UCSD-AML1 (cell line): ENCODE results near the gene CA4.

Experiments
- DNase-seq: peaks from one replicate; lab custom pipeline; 2025; ENCODE audit not compliant: unreplicated experiment; lab: John Stamatoyannopoulos, UW

Gene CA4

DNA sequence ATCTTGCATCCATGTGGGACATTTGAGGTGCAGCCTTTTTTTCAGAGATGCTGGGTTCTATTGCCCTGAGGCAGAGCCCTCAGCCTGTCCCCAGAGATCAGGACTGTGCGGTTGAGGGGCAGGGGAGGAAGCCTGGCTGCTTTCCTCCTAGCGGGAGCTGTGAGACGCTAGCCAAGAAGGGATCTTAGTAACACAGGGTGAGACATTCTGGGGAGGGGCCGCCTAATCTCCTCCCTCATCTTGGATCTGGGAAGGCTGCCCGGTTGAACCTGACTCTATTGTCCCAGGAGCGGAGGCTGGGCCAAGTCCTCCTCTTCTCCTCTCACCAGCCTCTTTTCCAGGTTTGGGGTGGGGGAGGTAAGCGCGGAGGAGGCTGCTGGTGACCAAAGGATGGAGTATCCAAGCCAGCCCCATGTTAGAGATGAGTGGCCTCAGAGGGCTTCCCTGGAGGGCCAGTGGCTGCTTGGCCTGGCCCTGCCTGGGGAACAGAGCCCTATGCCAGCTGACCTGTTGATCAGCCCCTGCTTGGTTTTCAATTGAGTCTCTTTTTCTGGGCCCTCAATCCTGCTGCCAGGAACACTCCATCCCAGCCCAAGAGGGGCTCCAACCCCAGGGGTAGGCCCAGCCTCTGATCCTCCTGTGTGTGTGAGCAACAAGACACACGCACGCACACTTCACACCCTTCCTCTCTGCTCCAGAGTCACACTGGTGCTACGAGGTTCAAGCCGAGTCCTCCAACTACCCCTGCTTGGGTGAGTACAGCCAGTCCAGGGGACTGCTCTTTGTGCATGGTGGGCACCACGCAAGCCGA, 5.0 kb downstream of the CA4 start:
- DNase-seq, result peak; percentile 25

DNA sequence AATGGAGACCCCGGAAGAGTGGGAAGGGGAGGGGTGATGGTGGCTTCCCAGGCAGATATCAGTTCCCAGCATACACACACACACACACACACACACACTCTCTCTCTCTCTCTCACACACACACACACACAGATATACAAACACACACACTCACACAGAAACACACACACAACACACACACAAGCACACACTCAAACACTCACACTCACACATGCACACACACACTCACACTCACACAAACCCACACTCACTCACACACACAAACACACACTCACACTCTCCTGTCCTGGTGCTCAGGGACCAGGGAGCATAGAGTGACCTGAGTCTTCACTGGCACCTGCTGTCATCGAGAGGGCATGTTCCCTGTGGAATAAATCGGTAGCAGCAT, 5.6 kb downstream of the CA4 start:
- no peak for DNase-seq

DNA sequence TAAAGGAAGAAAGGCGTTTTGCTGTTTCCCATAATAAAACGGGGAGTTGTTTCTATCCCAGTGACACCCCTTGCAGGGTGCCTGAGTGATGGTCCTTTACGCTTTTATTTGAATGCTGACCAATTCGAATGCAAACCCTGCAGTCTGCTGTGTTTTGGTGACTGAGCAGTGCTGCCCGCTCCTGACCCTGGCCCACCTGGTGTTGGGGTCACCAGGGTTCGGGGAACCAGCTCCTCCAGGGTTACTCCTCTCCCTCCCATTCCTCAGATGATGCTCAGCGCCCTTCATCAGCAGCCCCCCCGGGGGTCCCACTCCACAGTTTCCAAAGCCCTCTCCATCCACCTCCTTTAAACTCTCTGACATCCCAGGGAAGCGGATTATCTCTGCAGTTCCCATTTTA, 6.0 kb downstream of the CA4 start:
- no peak for DNase-seq

DNA sequence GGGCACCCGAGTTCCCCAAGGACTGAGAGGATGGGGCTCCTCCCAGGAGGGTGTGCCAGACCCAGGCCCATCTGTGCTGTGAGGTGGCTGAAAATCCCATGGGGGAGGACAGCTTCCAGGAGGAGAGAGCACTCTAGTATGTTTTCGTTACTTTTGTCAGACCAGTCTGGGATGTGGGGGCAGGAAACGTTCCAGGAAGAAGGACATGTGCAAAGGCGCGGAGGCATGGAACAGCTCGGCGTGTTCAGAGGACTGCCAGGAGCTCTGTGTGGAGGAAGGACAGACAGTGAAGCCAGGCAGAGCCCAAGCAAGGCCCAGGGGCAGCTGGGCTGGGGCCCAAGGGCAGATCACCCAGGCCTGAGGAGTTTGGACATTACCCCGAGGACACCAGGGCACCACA, 7.0 kb downstream of the CA4 start:
- no peak for DNase-seq

- DNase-seq, result no peak
These were observed 7.8 kb downstream of the CA4 start for GRCh38 chr17:60157487-60158040.

- no peak for DNase-seq
These were observed 9.1 kb downstream of the CA4 start for GRCh38 chr17:60158751-60159478.

DNA sequence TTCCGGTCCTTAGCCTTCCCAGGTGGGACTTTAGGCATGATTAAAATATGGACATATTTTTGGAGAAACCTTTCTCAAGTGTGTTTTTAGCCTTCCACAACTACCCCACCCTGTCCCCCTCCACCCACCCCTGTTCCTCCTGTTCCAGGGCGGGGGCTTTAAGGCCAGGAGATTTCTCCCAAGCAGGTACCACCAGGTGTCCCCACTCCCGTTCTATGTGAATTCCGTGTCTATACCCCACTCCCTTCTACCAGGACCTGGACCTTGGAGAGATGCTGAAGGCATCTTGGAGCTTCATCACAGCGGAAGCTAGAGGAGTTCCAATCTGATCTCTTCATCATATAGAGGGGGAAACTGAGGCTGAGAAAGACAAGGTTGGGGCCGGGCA, 9.7 kb downstream of the CA4 start:
- no peak for DNase-seq

GRCh38 chr17:60160829-60161501, 11.2 kb downstream of the CA4 start:
- DNase-seq, result peak; percentile 28

GRCh38 chr17:60161598-60162330, 12.0 kb downstream of the CA4 start:
- peak; percentile 80 for DNase-seq

DNA sequence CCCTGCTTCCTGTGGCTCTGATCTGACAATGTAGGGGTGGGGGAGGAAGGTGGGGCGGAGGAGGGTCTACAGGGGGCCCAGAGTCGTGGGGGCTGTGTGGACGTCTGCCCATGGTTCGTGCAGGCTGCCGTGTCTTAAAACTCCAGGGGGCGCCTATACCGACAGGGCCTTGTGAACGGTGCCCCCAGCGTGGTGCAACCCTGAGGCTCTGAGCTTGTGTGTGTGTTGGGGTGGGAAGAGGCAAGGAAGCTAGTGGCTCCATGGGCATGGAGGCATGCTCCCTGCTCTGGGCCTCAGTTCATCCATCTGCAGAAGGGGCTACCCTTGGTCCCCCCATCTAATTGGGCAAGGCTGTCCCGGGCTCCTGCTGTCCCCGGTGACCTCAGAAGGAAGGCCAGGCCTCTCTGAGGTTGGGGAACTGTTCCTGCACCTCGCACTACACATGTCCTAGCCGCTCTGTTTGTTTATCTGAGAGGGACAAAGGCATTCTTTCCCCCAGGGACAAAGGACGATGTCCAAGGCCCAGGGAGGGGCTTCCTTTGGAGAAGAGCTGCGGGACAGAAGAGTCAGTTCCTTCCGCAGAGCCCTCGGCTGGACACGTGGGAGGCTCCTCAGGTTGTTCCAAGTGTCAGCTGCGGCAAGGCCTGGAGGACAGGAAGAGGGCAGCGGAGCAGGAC, 13.5 kb downstream of the CA4 start:
- peak; percentile 79 for DNase-seq

GRCh38 chr17:60164164-60164563, 14.4 kb downstream of the CA4 start:
- DNase-seq, result no peak

DNA sequence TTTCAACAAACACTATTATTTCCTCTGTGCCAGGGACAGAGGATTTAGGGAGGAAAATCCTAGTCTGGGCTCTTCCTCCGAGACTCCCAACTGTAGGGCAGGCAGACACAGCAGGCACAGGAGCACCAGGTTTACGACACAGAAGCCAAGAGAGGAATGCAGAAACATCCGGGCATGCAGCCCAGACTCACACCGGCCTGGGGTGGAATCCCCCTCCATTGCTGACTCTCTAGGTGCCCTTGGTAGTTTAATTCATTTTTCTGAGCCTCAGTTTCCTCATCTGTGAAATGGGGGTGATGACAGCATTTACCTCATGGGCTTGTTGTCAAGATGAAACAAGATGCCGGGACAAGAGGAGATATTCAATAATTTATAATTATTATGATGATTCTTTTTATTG, 14.9 kb downstream of the CA4 start:
- no peak for DNase-seq

DNA sequence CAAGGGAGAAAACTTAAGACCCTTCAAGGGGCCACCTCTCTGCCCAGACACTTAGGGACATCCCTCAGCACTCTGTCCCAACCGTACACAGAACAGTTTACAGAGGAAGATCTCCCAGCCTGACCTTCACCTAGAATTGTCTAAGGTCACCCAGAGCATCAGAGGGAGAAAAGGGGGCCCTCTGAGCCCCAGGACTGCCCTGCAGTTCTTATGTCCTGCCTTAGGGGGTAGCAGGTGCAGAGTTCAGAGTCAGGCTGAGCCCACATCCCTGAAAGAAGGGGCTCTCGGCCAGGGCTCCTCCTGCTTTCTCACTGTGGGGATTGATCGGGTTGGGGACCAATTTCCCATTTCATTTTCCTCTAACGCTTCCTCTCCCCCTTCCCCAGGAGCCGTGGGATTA, 15.4 kb downstream of the CA4 start:
- no peak for DNase-seq

DNA sequence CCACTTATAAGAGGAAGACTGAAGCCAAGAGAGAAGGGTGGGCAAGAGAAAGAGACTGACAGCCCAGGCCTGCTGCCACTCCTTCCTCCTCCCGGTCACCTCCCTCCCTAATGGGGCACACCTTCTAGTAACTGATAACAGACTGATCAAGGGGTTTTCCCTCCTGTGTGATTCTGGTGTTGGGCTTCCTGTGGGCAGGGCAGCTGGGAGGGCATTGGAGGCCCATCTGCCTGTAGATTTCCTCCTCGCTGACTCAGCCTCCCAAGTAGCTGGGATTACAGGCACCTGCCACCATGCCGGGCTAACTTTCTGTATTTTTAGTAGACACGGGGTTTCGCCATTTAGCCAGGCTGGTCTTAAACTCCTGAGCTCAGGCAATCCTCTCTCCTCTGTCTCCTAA, 16.2 kb downstream of the CA4 start:
- DNase-seq, result peak; percentile 52

- DNase-seq, result no peak
These were observed 17.4 kb downstream of the CA4 start for GRCh38 chr17:60167065-60167741.

GRCh38 chr17:60168654-60169053, 18.9 kb downstream of the CA4 start:
- no peak for DNase-seq

DNA sequence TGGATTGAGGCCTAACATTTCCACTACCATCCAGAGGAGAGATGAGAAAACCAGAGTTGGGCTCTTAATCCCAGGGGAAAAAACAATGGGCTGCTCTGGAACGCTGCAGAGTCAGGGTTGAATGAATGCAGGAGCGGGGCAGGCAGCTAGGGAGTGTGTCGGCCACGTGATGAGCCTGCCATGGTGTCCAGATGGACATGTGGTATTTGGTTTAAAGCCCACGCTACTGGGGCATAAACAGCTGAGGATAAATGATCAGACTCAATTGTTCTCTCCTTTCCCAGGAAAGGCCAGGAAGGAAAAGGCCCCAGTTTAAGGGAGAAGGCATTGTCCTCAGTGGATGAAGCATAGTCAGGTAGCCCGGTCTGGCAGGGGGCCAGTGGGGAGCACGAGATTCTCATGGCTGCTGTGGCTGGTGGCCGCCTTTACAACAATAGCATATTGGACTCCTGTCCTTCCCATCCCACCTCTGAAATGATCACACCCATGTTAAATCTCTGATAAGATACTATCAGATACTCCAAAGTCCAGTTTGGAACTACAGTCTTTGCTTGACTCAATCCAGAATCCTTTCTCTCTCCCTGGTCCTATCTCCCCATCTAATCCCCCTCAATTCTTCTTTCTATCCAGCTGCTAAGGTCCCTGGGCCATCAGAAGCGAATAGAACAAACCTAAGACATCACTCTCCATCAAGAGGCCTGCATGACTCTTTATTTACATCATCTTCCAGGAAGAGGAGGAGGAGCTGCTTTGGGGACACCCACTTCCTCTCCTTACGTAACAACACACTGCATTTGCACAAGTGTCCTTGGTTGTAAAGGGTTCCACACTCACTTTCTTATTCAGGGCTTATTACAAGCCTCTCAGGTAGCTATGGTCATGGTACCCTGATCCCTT, 20.4 kb downstream of the CA4 start:
- DNase-seq, result no peak

GRCh38 chr17:60170835-60171752, 21.3 kb downstream of the CA4 start:
- DNase-seq, result no peak
